Tibial nerve (tissue), 4 donors: ENCODE data around the gene TRPM4. TPM values are rescaled to one million over a fixed set of nuclear protein-coding genes. Genes with fewer than 3 reads are reported as not detected.
"Not testable (repeated sequence)": the region's sequence is repeated elsewhere in the genome, so short reads cannot be mapped to it uniquely, and the experiment has no call there.

ENCODE experiments used
- DNase-seq, 2 donors: peaks; one replicate each; pipeline ENCODE4 v3.0.0-alpha.2; 2019; ENCODE audit warnings: low spot score in 2 of 2
- H3K27ac ChIP-seq, 4 donors: fragments of 200-600 bp; sonication (generic) in 3 of 4; one replicate each; pipeline ENCODE4 v1.5.1; 2017 to 2019; ENCODE audit warnings: mild to moderate bottlenecking in 1 of 4
- H3K27me3 ChIP-seq, 2 donors: fragments of 200-600 bp; sonication (generic) in 1 of 2; one replicate each; pipeline versions ENCODE4 v1.5.1 to v1.6.0; 2017 to 2019
- H3K36me3 ChIP-seq, 3 donors: fragments of 200-600 bp; sonication (generic); one replicate each; pipeline ENCODE4 v1.5.1; 2018 to 2019
- H3K4me1 ChIP-seq, 4 donors: fragments of 200-600 bp; sonication (generic) in 3 of 4; one replicate each; pipeline ENCODE4 v1.5.1; 2017 to 2019
- H3K4me3 ChIP-seq, 4 donors: fragments of 200-600 bp; sonication (generic) in 3 of 4; one replicate each; pipeline ENCODE4 v1.5.1; 2017 to 2019; ENCODE audit warnings: mild to moderate bottlenecking in 1 of 4, moderate library complexity in 1 of 4
- H3K9me3 ChIP-seq, 4 donors: fragments of 200-600 bp; sonication (generic) in 3 of 4; one replicate each; pipeline ENCODE4 v1.5.1; 2017 to 2019
- CTCF ChIP-seq, 5 experiments: fragments of 200-600 bp in 3 of 5; fragments of 450-650 bp in 2 of 5; sonication (generic) in 3 of 5; IDR thresholded peaks; one replicate each; pipeline ENCODE4 v1.5.1; 2016 to 2019; ENCODE audit warnings: antibody characterized with exemption in 5 of 5, mild to moderate bottlenecking in 3 of 5, moderate library complexity in 2 of 5
- EP300 ChIP-seq, 2 donors: sonication (generic); formaldehyde crosslinking; IDR thresholded peaks; one replicate each; pipeline ENCODE4 v1.6.1; 2017; ENCODE audit warnings: antibody characterized with exemption in 2 of 2, mild to moderate bottlenecking in 1 of 2
- POLR2A ChIP-seq, 2 donors: fragments of 450-650 bp; IDR thresholded peaks; one replicate each; pipeline ENCODE4 v1.6.1; 2017; ENCODE audit warnings: antibody characterized with exemption in 2 of 2, mild to moderate bottlenecking in 2 of 2, moderate library complexity in 2 of 2
- WGBS, 2 donors: methylation state at CpG; one replicate each; pipeline ENCODE4 v1.1.5; 2018; 5-methylcytosine and 5-hydroxymethylcytosine counted together
- total RNA-seq, 4 donors: library from RNA; depleted of rRNA; stranded (reverse); fragments of >200 nt; gene quantifications; one replicate each; pipeline ENCODE4 v1.1.0, GENCODE V29; 2016

TRPM4 gene
- total RNA-seq, 4 donors from 2014 or later = 12.6 to 22.4 (median 16.7) TPM

GRCh38 chr19:49205114-49205513, 47.5 kb downstream of the TRPM4 start:
- no peak overlapping the region for H3K4me3 ChIP-seq
- H3K36me3 ChIP-seq = peaks cover 0 to 32% (median 0%) of the 10 kb centered on the region in 3 donors
- TF ChIP-seq EP300 (IDR thresholded peaks at IDR 0.05) (no peak), CTCF (IDR thresholded peaks at IDR 0.05) (no peak), POLR2A (IDR thresholded peaks at IDR 0.05) (no peak)
- no peaks in the 10 kb centered on the region for H3K27me3 ChIP-seq
- no peaks in the 10 kb centered on the region for H3K9me3 ChIP-seq
- 81 to 85% methylated on average over 7 of the region's 7 CpGs for WGBS, 2 donors
- H3K27ac ChIP-seq = no peak overlapping the region
- DNase-seq = no peak
- H3K4me1 ChIP-seq = peaks cover 0 to 10% (median 0%) of the 10 kb centered on the region in 4 donors

- not testable (repeated sequence) for H3K4me3 ChIP-seq, H3K9me3 ChIP-seq, H3K27ac ChIP-seq, DNase-seq, H3K36me3 ChIP-seq, H3K27me3 ChIP-seq
- WGBS, 2 donors = 75 to 78% methylated on average over 4 of the region's 4 CpGs
- H3K4me1 ChIP-seq = peaks cover 0 to 28% (median 0%) of the 10 kb centered on the region in 4 donors
Measured at GRCh38 chr19:49209502-49209901, 51.9 kb downstream of the TRPM4 start.

- TF ChIP-seq EP300 (IDR thresholded peaks at IDR 0.05) (no peak), CTCF (IDR thresholded peaks at IDR 0.05) (no peak)
- Histone ChIP-seq H3K9me3 (no peaks in the 10 kb centered on the region), H3K4me3 (peak overlapping the region in 3 of 4 donors; percentile 3 to 41 (median 4)), H3K4me1 (peaks cover 0 to 28% (median 0%) of the 10 kb centered on the region in 4 donors), H3K27ac (peak overlapping the region in 1 of 4 donors; percentile 8), H3K36me3 (no peaks in the 10 kb centered on the region), H3K27me3 (no peaks in the 10 kb centered on the region)
- DNase-seq = peak; percentile 23 to 33
- WGBS, 2 donors = 36 to 42% methylated on average over 50 of the region's 50 CpGs
Measured at GRCh38 chr19:49210108-49210900, 52.7 kb downstream of the TRPM4 start.

- no peaks in the 10 kb centered on the region for H3K36me3 ChIP-seq
- 65 to 69% methylated on average over 17 to 19 of the region's 19 CpGs for WGBS, 2 donors
- peak overlapping the region in 1 of 4 donors; percentile 8 for H3K27ac ChIP-seq
- peaks cover 0 to 28% (median 0%) of the 10 kb centered on the region in 4 donors for H3K4me1 ChIP-seq
- H3K4me3 ChIP-seq = peak overlapping the region in 3 of 4 donors; percentile 3 to 41 (median 4)
- H3K27me3 ChIP-seq = no peaks in the 10 kb centered on the region
- TF ChIP-seq POLR2A (IDR thresholded peaks at IDR 0.05) = no peak
- no peak for TF ChIP-seq CTCF (IDR thresholded peaks at IDR 0.05)
- no peak for TF ChIP-seq EP300 (IDR thresholded peaks at IDR 0.05)
- no peak for DNase-seq
- no peaks in the 10 kb centered on the region for H3K9me3 ChIP-seq
Measured at GRCh38 chr19:49210901-49211451, 53.4 kb downstream of the TRPM4 start.

- TF ChIP-seq POLR2A (IDR thresholded peaks at IDR 0.05) (no peak), EP300 (IDR thresholded peaks at IDR 0.05) (no peak), CTCF (IDR thresholded peaks at IDR 0.05) (no peak)
- peaks cover 0 to 28% (median 0%) of the 10 kb centered on the region in 4 donors for H3K4me1 ChIP-seq
- no peaks in the 10 kb centered on the region for H3K9me3 ChIP-seq
- H3K27me3 ChIP-seq = no peaks in the 10 kb centered on the region
- H3K36me3 ChIP-seq = no peaks in the 10 kb centered on the region
- H3K4me3 ChIP-seq = no peak overlapping the region
- H3K27ac ChIP-seq = no peak overlapping the region
- 49 to 54% methylated on average over 7 of the region's 7 CpGs for WGBS, 2 donors
- no peak for DNase-seq
Measured at GRCh38 chr19:49212016-49212701, 54.6 kb downstream of the TRPM4 start.
